CD4-positive, CD25-positive, alpha-beta regulatory T cell (primary cell): Measurements from ENCODE around the gene CDPF1. TPM values are rescaled to one million over a fixed set of nuclear protein-coding genes. Genes with fewer than 3 reads are reported as not detected.
A peak's percentile ranks its signal among the peaks of the same experiment; 100 is the strongest.

Experiments used
- ATAC-seq, 2 donors: fragments of 150-1000 bp; cut with Tn5 transposase; one replicate each; pipeline ENCODE4 v1.10.0; 2021; ENCODE audit warnings: low read depth in 2 of 2, moderate number of reproducible peaks in 2 of 2, moderate library complexity in 1 of 2
- DNase-seq, 3 donors: peaks; one replicate each; pipeline versions ENCODE4 v3.0.0 to v3.0.0-alpha.2; 2012 to 2022; ENCODE audit warnings: mixed read lengths in 1 of 3
- H3K27ac ChIP-seq: one replicate; pipeline ENCODE4 v1.7.0; 2013; ENCODE audit warnings: mild to moderate bottlenecking, low read length; ENCODE audit not compliant: insufficient read depth, poor library complexity, severe bottlenecking
- H3K27me3 ChIP-seq: one replicate; pipeline ENCODE4 v1.7.0; 2013; ENCODE audit warnings: low read length; ENCODE audit not compliant: control insufficient read depth, insufficient read depth
- H3K36me3 ChIP-seq: one replicate; pipeline ENCODE4 v1.7.0; 2013; ENCODE audit warnings: mild to moderate bottlenecking, low read length, moderate library complexity; ENCODE audit not compliant: control insufficient read depth, insufficient read depth
- H3K4me1 ChIP-seq: 2 replicates; pipeline ENCODE4 v1.7.0; 2013; ENCODE audit warnings: mild to moderate bottlenecking, low read length; ENCODE audit not compliant: insufficient read depth, control insufficient read depth, poor library complexity, severe bottlenecking
- H3K4me3 ChIP-seq: one replicate; pipeline ENCODE4 v1.7.0; 2013; ENCODE audit warnings: low read depth, mild to moderate bottlenecking, low read length, moderate library complexity
- H3K9me3 ChIP-seq, 2 experiments: 1 replicate in 1 of 2; 2 replicates in 1 of 2; pipeline ENCODE4 v1.7.0; 2013; ENCODE audit warnings: low read length in 2 of 2, mild to moderate bottlenecking in 1 of 2, moderate library complexity in 1 of 2; ENCODE audit not compliant: control insufficient read depth in 2 of 2
- H3K27ac Mint-ChIP-seq, 3 donors: one replicate each; pipeline ENCODE4 v1.8.0; 2020 to 2022; ENCODE audit warnings: mild to moderate bottlenecking in 3 of 3, mixed read lengths in 3 of 3, moderate library complexity in 2 of 3
- H3K27me3 Mint-ChIP-seq: one replicate; pipeline ENCODE4 v1.8.0; 2022; ENCODE audit warnings: mild to moderate bottlenecking, mixed read lengths
- H3K36me3 Mint-ChIP-seq: one replicate; pipeline ENCODE4 v1.8.0; 2020; ENCODE audit warnings: mixed read lengths
- H3K4me1 Mint-ChIP-seq, 4 donors: one replicate each; pipeline ENCODE4 v1.8.0; 2020 to 2022; ENCODE audit warnings: mixed read lengths in 4 of 4, mild to moderate bottlenecking in 1 of 4
- H3K4me3 Mint-ChIP-seq, 4 donors: one replicate each; pipeline ENCODE4 v1.8.0; 2020 to 2022; ENCODE audit warnings: mild to moderate bottlenecking in 4 of 4, mixed read lengths in 4 of 4, moderate library complexity in 3 of 4
- H3K9me3 Mint-ChIP-seq, 7 donors: one replicate each; pipeline ENCODE4 v1.8.0; 2020 to 2022; ENCODE audit warnings: mixed read lengths in 7 of 7, mild to moderate bottlenecking in 3 of 7, moderate library complexity in 2 of 7
- polyA plus RNA-seq, 4 donors: library from polyadenylated mRNA; unstranded; fragments of 300-500 nt; fragmentation: Illumina TruSeq; gene quantifications; one replicate each; pipeline ENCODE4 v1.2.3, GENCODE V29; 2021
- total RNA-seq: library from RNA; stranded (reverse); gene quantifications from one replicate; pipeline ENCODE4 v1.2.3, GENCODE V29; 2022

Gene CDPF1
- total and polyA plus RNA-seq, 5 donors from 2014 or later, result 5.5 to 24.7 (median 18.2) TPM

DNA sequence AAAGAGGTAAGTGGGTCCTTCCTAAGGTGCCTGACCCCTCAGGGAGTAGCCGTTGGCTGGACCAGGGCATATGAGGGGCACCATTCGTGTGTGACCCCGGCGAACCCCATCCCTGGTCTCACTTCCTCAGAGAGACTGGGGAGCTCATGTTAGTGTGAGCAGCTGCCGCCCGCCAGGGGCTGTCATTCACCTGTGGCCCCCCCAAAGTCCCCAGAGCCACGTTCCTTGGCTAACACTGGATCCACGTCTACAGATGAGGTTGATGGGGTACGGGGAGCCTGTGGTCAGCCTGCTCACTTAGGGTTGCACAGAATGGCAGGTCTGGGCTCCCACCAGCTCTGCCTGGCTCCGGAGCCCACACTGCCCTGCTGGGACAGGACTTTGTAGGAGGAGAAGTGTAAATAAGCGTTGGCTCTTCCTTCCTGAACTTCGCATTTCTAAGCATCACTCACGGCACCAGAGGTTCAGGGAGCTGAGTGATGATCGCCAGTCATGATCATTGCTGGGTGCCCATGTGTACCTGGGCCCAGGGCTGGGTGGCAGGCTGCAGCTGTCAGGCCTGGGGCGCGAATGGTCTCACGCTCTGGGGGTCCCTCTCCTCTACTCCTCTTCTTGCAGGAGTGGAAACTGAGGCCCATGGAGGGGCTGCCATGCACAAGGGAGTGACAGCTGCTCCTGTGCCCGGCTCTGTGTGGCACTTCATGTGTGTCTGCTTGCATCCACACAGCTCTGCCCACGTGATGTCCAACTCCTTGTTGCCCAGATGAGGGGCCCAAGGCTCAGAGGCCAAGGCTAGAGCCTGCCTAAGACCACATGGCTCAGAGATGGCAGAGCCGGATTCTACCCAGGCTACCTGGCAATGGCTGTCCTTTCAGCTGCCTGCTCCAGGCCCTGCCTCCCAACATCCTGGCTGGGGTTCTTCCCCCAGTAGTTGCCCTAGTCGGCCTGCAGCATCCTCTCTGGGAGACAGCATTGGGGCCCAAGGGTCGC, 28.9 kb upstream of the CDPF1 start:
- Histone ChIP-seq H3K36me3 (peaks cover 24% of the 10 kb centered on the region), H3K4me1 (no peaks in the 10 kb centered on the region), H3K4me3 (no peak overlapping the region), H3K27ac (no peak overlapping the region), H3K9me3 (no peaks in the 10 kb centered on the region), H3K27me3 (no peaks in the 10 kb centered on the region)
- DNase-seq (no peak), ATAC-seq (no peak)
- Mint-ChIP-seq H3K9me3 (peaks cover 0 to 4% (median 0%) of the 10 kb centered on the region in 7 donors), H3K4me1 (peaks cover 0 to 2% (median 0%) of the 10 kb centered on the region in 4 donors), H3K27me3 (no peaks in the 10 kb centered on the region), H3K4me3 (no peak overlapping the region), H3K27ac (no peak overlapping the region), H3K36me3 (peaks cover 30% of the 10 kb centered on the region)

DNA sequence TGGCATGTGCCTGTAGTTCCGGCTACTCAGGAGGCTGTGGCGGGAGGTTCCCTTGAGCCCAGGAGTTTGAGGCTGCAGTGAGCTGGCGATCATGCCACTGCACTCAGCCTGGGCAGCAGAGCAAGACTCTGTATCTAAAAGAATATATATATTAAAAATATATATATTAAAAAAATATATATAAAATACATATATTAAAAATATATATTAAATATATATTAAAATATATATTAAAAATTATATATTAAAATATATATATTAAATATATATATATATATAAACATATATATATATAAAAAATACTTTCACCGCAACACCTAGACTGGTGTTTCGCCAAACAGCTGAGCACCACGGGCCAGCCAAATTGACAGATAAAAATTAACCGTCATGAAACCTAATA, 26.5 kb upstream of the CDPF1 start:
- Histone ChIP-seq H3K4me3 (no peak overlapping the region), H3K36me3 (peaks cover 24% of the 10 kb centered on the region), H3K27ac (no peak overlapping the region), H3K9me3 (no peaks in the 10 kb centered on the region), H3K27me3 (no peaks in the 10 kb centered on the region), H3K4me1 (no peaks in the 10 kb centered on the region)
- H3K27me3 Mint-ChIP-seq, result no peaks in the 10 kb centered on the region
- no peak overlapping the region for H3K4me3 Mint-ChIP-seq
- ATAC-seq, result no peak
- H3K27ac Mint-ChIP-seq, result no peak overlapping the region
- no peak for DNase-seq
- peaks cover 24% of the 10 kb centered on the region for H3K36me3 Mint-ChIP-seq
- H3K4me1 Mint-ChIP-seq, result peaks cover 0 to 2% (median 0%) of the 10 kb centered on the region in 4 donors
- peaks cover 0 to 4% (median 0%) of the 10 kb centered on the region in 7 donors for H3K9me3 Mint-ChIP-seq

DNA sequence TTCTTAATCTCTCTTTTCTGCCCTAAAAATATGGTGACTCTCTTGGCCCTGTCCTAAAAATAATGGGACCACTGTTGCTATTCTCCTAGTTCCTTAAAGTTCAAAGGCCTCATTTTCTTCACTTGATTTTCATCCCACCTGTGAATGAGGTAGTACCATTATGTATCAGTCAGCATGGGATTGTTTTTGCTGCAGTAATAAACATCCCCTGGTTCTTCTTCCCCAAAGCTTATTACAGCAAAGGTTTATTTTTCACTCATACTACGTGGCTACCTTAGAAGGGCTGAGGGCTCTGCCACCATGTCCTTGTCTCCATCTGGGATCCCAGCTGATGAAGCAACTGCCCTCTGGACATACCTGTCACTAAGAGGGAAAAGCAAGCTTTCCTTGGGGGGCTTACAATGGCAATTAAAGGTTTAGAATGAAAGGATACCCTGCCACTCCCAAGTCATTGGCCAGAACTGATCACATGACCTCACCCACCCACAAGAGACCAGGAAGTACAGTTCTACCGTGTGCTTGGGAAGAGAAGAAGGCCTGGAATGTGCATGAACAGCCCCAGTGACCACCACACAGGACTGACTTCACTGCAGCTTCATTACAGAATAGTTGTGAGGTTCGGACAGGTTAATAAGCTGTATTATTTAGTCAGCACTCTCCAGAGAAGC, 25.5 kb upstream of the CDPF1 start:
- ATAC-seq (no peak), DNase-seq (no peak)
- H3K27me3 Mint-ChIP-seq, result no peaks in the 10 kb centered on the region
- H3K27me3 ChIP-seq, result no peaks in the 10 kb centered on the region
- peaks cover 0 to 2% (median 0%) of the 10 kb centered on the region in 4 donors for H3K4me1 Mint-ChIP-seq
- no peak overlapping the region for H3K4me3 Mint-ChIP-seq
- no peak overlapping the region for H3K27ac ChIP-seq
- peaks cover 0 to 4% (median 0%) of the 10 kb centered on the region in 7 donors for H3K9me3 Mint-ChIP-seq
- no peak overlapping the region for H3K4me3 ChIP-seq
- no peaks in the 10 kb centered on the region for H3K4me1 ChIP-seq
- peaks cover 19% of the 10 kb centered on the region for H3K36me3 Mint-ChIP-seq
- no peaks in the 10 kb centered on the region for H3K9me3 ChIP-seq
- H3K27ac Mint-ChIP-seq, result peak overlapping the region in 1 of 3 donors; percentile 62
- H3K36me3 ChIP-seq, result peaks cover 24% of the 10 kb centered on the region

DNA sequence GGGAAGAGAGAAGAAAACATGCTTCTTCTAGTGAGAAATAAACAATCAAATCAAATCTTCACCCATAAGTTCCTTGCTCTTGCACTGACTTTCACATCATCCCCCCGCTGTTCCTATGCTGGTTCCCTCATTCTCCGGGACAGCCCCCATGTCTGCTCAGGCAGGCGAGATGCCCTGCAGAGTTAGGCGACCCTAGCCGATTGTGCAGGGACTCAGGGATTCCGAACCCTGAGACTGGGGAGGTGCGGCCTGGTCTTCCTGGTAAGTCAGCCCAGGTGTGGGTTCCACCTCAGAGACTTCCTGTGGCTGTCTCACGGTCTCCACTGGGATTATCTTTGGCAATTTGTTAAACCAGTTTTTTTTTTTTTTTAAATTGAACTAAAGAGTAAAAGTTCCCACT, 24.3 kb upstream of the CDPF1 start:
- H3K36me3 Mint-ChIP-seq, result peaks cover 19% of the 10 kb centered on the region
- Histone ChIP-seq H3K9me3 (no peaks in the 10 kb centered on the region), H3K36me3 (peaks cover 20% of the 10 kb centered on the region), H3K27me3 (no peaks in the 10 kb centered on the region), H3K4me1 (no peaks in the 10 kb centered on the region), H3K27ac (no peak overlapping the region), H3K4me3 (no peak overlapping the region)
- H3K4me3 Mint-ChIP-seq, result no peak overlapping the region
- no peak for DNase-seq
- peaks cover 0 to 4% (median 0%) of the 10 kb centered on the region in 7 donors for H3K9me3 Mint-ChIP-seq
- H3K4me1 Mint-ChIP-seq, result peaks cover 0 to 9% (median 6%) of the 10 kb centered on the region in 4 donors
- ATAC-seq, result no peak
- H3K27ac Mint-ChIP-seq, result no peak overlapping the region
- no peaks in the 10 kb centered on the region for H3K27me3 Mint-ChIP-seq

DNA sequence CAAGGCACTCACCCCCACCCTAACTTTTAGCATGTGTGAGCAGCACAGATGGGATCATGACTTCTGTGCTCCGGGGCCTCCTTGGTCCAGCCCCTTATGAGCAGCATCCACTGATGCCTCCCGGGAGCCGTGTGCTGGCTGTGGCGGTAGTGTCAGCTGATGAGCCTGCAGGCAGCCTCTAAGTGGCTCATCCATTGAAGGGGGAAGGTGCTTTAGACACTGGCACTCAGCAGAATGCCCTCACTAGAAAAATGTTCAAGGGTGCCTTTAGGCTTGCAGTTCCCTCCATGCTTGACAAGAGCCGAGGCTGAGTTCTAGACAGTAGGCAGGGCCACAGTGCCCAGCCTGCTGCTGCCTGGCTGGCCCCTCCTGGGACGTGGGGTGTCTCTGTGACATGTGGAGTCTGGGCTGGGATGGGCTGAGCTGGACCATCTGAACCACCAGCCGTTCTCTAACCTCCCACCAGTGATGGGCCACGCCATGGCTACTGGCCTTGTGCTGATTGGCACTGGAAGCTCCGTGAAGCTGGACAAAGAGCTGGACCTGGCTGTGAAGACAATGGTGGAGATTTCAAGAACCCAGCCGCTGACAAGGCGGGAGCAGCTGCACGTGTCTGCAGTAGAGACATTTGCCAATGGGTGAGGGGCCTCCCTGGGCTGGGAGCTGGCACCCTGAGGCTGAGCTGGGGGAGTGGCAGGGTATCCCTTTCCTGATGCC, 23.5 kb upstream of the CDPF1 start:
- ATAC-seq (no peak), DNase-seq (no peak)
- Histone ChIP-seq H3K9me3 (no peaks in the 10 kb centered on the region), H3K4me3 (no peak overlapping the region), H3K36me3 (peaks cover 15% of the 10 kb centered on the region), H3K4me1 (no peaks in the 10 kb centered on the region), H3K27me3 (no peaks in the 10 kb centered on the region), H3K27ac (no peak overlapping the region)
- H3K4me1 Mint-ChIP-seq, result peaks cover 0 to 13% (median 9%) of the 10 kb centered on the region in 4 donors
- no peaks in the 10 kb centered on the region for H3K27me3 Mint-ChIP-seq
- no peak overlapping the region for H3K4me3 Mint-ChIP-seq
- peaks cover 0 to 4% (median 0%) of the 10 kb centered on the region in 7 donors for H3K9me3 Mint-ChIP-seq
- peaks cover 19% of the 10 kb centered on the region for H3K36me3 Mint-ChIP-seq
- H3K27ac Mint-ChIP-seq, result no peak overlapping the region

DNA sequence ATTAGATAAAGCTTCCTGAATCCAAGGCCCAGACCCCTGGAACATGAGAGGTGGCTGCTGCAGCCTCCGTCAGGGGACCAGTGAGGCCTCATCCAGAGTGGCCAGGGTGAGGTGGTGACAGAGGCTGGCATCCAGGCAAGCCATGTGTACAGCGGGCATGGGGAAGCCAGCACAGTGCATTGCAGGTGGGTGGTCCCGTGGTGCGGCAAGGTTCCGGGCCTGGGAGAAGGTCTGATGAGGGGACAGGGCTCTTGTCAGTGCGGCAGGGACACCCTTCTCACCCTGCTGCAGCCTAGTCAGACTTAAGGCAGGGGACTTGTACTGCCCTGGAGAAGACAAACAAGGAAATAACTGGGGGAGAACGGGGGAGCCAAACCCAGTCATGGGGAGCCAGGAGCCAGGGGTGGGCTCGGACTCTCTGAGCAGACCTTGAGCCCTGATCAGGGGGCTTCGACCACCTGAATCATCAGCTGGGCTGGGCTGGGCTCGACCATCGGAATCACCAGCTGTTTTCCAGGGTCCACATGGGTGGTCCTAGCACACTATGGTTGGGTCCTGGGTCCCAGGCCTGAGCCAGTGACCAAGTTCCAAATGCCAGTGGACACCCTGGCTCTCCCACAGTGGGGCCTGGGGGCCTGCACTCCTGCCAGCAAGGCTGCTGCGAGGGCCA, 22.8 kb upstream of the CDPF1 start:
- Mint-ChIP-seq H3K27me3 (no peaks in the 10 kb centered on the region), H3K4me1 (peaks cover 0 to 17% (median 9%) of the 10 kb centered on the region in 4 donors), H3K36me3 (peaks cover 16% of the 10 kb centered on the region), H3K9me3 (peaks cover 0 to 4% (median 0%) of the 10 kb centered on the region in 7 donors), H3K27ac (no peak overlapping the region), H3K4me3 (peak overlapping the region in 1 of 4 donors; percentile 17)
- Histone ChIP-seq H3K36me3 (peaks cover 9% of the 10 kb centered on the region), H3K4me3 (no peak overlapping the region), H3K27ac (no peak overlapping the region), H3K4me1 (no peaks in the 10 kb centered on the region), H3K9me3 (no peaks in the 10 kb centered on the region), H3K27me3 (no peaks in the 10 kb centered on the region)
- DNase-seq, result no peak
- ATAC-seq, result no peak

DNA sequence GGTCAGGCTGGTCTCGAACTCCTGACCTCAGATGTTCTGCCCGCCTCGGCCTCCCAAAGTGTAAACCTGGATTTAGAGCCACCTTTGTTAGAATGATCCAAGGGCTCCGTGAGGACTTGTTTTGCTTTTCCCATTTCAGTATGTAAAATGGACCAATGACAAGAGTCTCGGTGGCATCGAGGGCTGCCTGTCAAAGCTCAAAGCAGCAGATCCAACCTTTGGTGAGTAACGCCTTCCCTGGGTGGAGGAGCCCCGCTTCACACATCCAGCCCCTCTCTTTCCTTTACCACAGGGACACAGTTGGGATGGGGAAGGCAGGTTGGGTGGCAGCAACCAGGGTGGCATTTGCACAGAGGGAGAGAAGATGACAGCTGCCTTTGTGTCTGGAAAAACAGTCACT, 22.1 kb upstream of the CDPF1 start:
- H3K9me3 Mint-ChIP-seq, result peaks cover 0 to 4% (median 0%) of the 10 kb centered on the region in 7 donors
- no peaks in the 10 kb centered on the region for H3K4me1 ChIP-seq
- H3K27me3 Mint-ChIP-seq, result peaks cover 4% of the 10 kb centered on the region
- no peak overlapping the region for H3K27ac Mint-ChIP-seq
- no peak overlapping the region for H3K27ac ChIP-seq
- peak overlapping the region in 1 of 4 donors; percentile 17 for H3K4me3 Mint-ChIP-seq
- peaks cover 16% of the 10 kb centered on the region for H3K36me3 Mint-ChIP-seq
- H3K4me3 ChIP-seq, result no peak overlapping the region
- H3K36me3 ChIP-seq, result peaks cover 9% of the 10 kb centered on the region
- H3K27me3 ChIP-seq, result no peaks in the 10 kb centered on the region
- peaks cover 0 to 23% (median 13%) of the 10 kb centered on the region in 4 donors for H3K4me1 Mint-ChIP-seq
- no peak for ATAC-seq
- H3K9me3 ChIP-seq, result no peaks in the 10 kb centered on the region
- DNase-seq, result no peak
